Measurements from ENCODE around the gene HTR2C. TPM values are rescaled to one million over a fixed set of nuclear protein-coding genes. Genes with fewer than 3 reads are reported as not detected.

Gene HTR2C
- total and polyA plus RNA-seq, 2 of the 4 experiments (the other 2 are of a cell fraction) = not detected

DNA sequence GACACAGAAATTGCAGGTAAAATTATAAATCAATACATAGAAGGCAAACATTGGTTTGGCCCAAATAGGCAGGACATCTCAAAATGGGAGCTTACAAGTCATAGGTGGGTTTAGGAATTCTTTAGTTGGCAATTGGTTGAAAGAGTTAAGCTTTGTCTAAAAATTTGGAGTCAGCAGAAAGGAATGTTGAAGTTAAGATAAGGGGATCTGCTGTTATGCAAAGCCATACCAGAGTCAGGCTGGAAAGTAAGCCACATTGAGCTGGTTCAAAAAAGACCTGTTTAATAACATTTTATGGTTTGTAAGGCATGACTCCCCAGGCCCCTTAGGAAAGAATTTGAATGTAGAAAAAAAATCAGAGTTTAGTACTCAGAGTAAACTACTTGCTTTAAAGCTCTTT, 341.0 kb downstream of the HTR2C start:
- no peak overlapping the region for H2AK5ac ChIP-seq (ENCODE audit: low read depth, low read length)
- H3K36me3 ChIP-seq (ENCODE audit: control insufficient read depth, insufficient read depth, low read length) = no peaks in the 10 kb centered on the region
- H3K79me1 ChIP-seq (ENCODE audit: low read depth in 1 of 2, low read length in 2 of 2) = no peaks in the 10 kb centered on the region
- H3K4me2 ChIP-seq (ENCODE audit: low read depth, low read length) = no peak overlapping the region
- H4K91ac ChIP-seq (ENCODE audit: insufficient read depth, low read depth, low read length) = no peak overlapping the region
- ChIA-PET POLR2A (ENCODE audit: unreplicated experiment) (no interaction called here), CTCF (interaction anchor here (0.5 kb wide), 1 partner anchor 1923 kb away, joined by 4 read pairs; no protein-coding TSS in a partner anchor)
- peaks cover 2% of the 10 kb centered on the region for H3K27me3 ChIP-seq (ENCODE audit: control insufficient read depth, insufficient read depth, low read length)
- dilution Hi-C loops (cut with HindIII; ENCODE audit: low sequenced_read_pairs, unreplicated experiment) (no loop called here), intact Hi-C loops (cut with micrococcal nuclease) (no loop called here), in situ Hi-C loops (cut with MboI; ENCODE audit: low sequenced_read_pairs) (no loop called here)
- H2AFZ ChIP-seq (replicated peaks; ENCODE audit: low read length, poor library complexity) = no peak overlapping the region
- H3K56ac ChIP-seq (ENCODE audit: extremely low read depth, insufficient read depth, low read length) = no peak overlapping the region
- H3K9me1 ChIP-seq (ENCODE audit: insufficient read depth, low read length) = no peaks in the 10 kb centered on the region
- no peak overlapping the region for H3K4me3 ChIP-seq (ENCODE audit: insufficient read depth, low read depth, low read length)
- no peak overlapping the region for H4K8ac ChIP-seq (ENCODE audit: low read depth in 2 of 2, low read length in 2 of 2)
- H3K14ac ChIP-seq (replicated peaks; ENCODE audit: low read depth, low read length) = no peak overlapping the region
- no peaks in the 10 kb centered on the region for H3K9me3 ChIP-seq (ENCODE audit: control insufficient read depth, insufficient read depth, low read length)
- H2BK15ac ChIP-seq (ENCODE audit: low read depth, low read length) = no peak overlapping the region
- H2BK5ac ChIP-seq (ENCODE audit: low read depth, low read length, poor library complexity, severe bottlenecking) = no peak overlapping the region
- no peak overlapping the region for H3K27ac ChIP-seq (ENCODE audit: insufficient read depth, low read length)
- no peak overlapping the region for H2AK9ac ChIP-seq (replicated peaks; ENCODE audit: low read depth, low read length, poor library complexity)
- H2BK20ac ChIP-seq (ENCODE audit: low read depth, low read length) = no peak overlapping the region
- no peak overlapping the region for H4K5ac ChIP-seq (ENCODE audit: low read depth, low read length)
- no peaks in the 10 kb centered on the region for H4K20me1 ChIP-seq (ENCODE audit: insufficient read depth, low read length)
- H3K4me1 ChIP-seq (ENCODE audit: control insufficient read depth, insufficient read depth, low read length) = no peaks in the 10 kb centered on the region
- TF ChIP-seq BHLHE40 (IDR thresholded peaks at IDR 0.05; ENCODE audit: low read depth, low read length) (no peak), MXI1 (IDR thresholded peaks at IDR 0.05; ENCODE audit: borderline replicate concordance, low read depth, low read length) (no peak), FOS (IDR thresholded peaks at IDR 0.05; ENCODE audit: low read depth, low read length) (no peak), RCOR1 (IDR thresholded peaks at IDR 0.05; ENCODE audit: insufficient replicate concordance, low read length) (no peak), POLR2A (IDR thresholded peaks at IDR 0.05; ENCODE audit: low read depth, low read length) (no peak)
- TF ChIP-seq, protein P1, sequence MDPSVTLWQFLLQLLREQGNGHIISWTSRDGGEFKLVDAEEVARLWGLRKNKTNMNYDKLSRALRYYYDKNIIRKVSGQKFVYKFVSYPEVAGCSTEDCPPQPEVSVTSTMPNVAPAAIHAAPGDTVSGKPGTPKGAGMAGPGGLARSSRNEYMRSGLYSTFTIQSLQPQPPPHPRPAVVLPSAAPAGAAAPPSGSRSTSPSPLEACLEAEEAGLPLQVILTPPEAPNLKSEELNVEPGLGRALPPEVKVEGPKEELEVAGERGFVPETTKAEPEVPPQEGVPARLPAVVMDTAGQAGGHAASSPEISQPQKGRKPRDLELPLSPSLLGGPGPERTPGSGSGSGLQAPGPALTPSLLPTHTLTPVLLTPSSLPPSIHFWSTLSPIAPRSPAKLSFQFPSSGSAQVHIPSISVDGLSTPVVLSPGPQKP (IDR thresholded peaks at IDR 0.05; ENCODE audit: borderline replicate concordance, low read depth, low read length) = no peak
- BruUV-seq (replicated peaks) = no TSS peak
- no peak overlapping the region for H2BK120ac ChIP-seq (ENCODE audit: low read depth, low read length)
- H3K4ac ChIP-seq (ENCODE audit: low read depth, low read length) = no peak overlapping the region
- peak; percentile 44 for DNase-seq
- ATAC-seq (ENCODE audit: low read depth) = peak; percentile 79
- no peak overlapping the region for H3K23ac ChIP-seq (ENCODE audit: low read depth, low read length)
- H3K18ac ChIP-seq (ENCODE audit: low read depth, low read length) = no peak overlapping the region
- no peak overlapping the region for H3K9ac ChIP-seq (ENCODE audit: low read depth, low read length)
